GM19395 (cell line): ENCODE measurements around the gene COBL.

ENCODE experiments used
- ATAC-seq: cut with Tn5 transposase; IDR thresholded peaks from one replicate; pipeline ENCODE4 v1.9.1; 2021; ENCODE audit warnings: mild to moderate bottlenecking, moderate library complexity; ENCODE audit not compliant: unreplicated experiment

COBL gene

GRCh38 chr7:51278797-51279196, 37.8 kb downstream of the COBL start:
- ATAC-seq: no peak

DNA sequence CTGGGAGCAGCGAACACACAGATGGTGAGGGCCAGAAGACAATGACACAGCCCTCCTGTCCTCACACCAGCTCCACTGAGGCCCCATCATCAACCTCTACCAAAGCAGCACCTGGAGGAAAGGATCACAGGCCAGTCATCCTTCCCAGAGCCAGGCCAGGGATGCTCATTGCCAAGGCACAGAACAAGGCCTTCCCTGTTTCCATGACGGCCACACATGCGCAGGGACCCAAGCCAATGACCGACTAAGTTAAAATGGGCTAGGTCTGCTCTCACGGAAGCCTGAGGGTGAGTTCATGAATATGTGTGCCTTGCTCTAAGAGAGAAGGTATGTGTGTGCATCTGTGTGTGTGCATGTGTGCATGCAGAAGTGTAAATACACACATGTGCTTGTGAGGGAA, 39.6 kb downstream of the COBL start:
- no peak for ATAC-seq

GRCh38 chr7:51276091-51276605, 40.5 kb downstream of the COBL start:
- ATAC-seq: no peak

DNA sequence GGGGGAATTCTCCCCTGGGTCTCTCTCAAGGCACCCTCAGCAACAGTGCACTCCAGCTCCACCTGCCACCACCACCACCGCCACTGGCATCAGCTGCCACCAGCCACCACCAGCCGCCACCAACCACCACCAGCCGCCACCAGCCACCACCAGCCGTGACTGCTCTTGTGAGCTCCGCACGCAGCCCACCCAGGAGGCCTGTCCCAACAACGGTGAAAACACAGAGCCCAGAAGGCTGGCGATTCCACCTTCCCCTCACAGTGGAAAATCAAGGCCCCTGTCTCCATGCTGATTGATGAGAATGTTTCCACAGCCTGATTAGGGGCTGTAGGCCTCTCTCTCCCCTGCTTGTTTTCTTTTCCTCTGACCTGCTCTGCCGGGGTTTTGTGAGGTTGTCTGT, 41.1 kb downstream of the COBL start:
- no peak for ATAC-seq

DNA sequence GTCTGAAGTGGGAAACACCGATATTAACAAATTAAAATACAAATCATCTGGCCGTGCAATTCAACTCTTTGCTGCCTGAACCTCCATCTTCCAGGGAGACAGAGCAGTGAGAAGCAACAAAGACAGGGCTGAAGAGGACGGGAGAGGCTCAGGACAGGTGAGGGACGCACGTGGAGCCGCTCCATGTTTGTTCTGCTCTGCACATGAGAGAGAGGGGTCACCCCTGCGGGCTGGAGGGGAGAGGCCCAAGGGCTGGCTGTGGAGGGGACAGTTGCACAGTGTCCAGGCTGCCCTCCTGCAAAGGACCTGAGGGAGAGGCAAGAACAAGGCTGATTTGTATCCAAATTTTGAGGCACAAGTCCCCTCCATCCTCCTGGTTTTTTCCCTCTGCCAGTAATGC, 41.7 kb downstream of the COBL start:
- ATAC-seq: no peak

DNA sequence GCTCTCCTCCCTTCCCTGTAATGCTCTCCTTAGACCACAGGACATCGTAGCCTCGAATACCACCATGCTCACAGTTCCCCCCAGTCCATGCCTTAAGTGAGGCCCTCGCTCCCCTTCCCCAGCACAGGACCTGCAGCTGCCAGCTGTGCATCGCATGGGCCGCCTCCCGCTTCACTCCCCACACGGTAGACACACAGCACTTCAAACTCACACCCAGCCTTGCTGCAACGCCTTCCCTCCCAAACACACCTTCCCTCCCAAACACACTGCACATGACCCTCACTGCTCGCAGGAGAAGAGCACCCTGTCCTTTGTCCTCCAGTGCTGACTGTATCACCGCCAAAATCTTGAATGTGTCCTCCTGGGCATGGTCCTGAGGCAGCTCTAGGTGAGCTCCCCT, 42.6 kb downstream of the COBL start:
- no peak for ATAC-seq

DNA sequence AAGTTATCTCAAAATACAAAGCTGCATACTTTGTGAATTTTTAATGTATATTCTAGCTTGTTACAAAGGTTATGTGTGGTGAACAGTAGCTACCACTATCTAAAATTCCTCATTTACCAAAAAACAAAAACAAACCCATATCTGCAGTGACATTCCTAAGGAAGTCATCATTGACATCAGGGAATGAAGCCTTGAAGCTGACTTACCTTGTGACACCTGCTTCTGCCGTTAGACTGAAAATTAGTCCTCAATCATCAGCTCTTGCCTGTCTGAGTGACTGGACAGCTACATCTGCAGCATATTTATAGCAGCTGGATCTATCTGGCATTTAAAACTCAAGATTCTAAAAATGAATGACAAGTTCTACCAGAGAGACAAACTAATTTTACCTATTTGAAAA, 43.2 kb downstream of the COBL start:
- ATAC-seq: no peak

DNA sequence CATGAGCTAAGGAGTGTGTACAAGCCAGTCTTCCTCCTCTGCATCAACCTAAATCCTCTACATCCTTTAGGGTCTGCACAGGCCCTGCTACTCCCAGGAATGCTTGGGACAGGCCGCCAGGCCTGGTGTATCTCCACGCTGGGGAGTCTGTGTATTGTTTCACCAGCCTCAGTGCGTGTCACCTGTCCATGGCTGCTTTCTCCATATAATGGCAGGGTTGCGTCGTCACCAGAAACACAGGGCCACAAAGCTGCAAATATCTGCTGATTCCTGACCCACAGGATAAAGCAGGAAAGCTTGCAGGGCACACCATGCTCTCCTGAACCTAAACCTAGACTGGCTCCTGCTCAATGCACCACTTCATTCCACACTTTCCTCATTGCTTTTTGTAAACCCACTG, 45.6 kb downstream of the COBL start:
- ATAC-seq: no peak

DNA sequence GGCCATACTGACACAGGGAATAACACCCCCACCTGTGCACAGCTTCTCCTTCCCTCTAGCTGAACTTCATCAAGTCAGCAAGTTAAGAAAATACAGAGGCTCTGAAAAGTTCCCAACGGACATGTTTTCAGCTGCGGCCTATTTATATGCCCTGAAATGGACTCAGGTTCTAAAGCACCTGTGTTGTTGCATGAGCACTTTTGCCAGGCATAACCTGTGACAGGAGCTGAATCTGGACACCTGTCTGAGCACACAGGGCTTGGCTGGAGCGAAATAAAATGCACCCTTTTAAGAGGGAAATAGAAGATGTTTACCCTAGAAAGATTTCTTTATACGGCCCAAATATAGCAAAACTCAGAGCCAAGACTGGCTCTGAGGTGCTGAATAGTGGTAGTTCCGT, 46.7 kb downstream of the COBL start:
- ATAC-seq: no peak

DNA sequence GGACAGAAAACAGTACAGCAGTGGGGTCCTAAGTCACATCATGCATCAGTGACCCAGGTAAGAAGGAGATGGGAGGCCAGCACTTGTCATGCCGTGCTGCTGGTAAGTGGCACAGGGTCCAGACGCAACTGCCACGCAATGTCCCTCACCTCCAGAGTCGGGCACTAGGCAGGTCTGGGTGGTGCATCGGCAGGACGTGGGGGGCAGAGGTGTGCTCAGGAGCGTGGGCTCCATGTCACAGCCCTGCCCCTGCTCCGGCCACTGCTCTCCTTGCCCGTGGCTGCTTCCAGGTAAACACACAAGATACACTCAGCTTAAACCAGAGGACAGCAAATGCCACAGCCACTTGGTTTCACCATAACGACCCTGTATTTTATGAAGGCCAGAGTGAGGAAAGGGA, 47.3 kb downstream of the COBL start:
- ATAC-seq: no peak

GRCh38 chr7:51268859-51269258, 47.8 kb downstream of the COBL start:
- no peak for ATAC-seq

DNA sequence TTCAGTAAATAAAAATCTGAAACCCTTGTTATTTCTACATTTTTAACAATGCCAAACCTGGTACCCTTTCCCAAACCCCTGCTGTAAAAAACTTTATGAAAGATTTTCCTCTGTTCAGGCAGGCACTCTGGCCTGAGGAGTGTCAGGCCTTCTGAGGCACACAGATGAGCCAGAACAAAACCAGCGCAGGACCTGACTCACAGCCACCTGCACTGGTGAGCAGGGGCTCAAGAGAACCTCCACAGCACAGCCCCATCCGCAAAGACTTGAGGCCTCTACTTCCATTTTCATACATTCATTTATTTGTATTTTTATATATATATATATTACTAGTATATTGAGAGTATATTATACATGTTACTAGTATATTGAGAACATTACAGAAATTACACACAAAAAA, 49.4 kb downstream of the COBL start:
- ATAC-seq: no peak

DNA sequence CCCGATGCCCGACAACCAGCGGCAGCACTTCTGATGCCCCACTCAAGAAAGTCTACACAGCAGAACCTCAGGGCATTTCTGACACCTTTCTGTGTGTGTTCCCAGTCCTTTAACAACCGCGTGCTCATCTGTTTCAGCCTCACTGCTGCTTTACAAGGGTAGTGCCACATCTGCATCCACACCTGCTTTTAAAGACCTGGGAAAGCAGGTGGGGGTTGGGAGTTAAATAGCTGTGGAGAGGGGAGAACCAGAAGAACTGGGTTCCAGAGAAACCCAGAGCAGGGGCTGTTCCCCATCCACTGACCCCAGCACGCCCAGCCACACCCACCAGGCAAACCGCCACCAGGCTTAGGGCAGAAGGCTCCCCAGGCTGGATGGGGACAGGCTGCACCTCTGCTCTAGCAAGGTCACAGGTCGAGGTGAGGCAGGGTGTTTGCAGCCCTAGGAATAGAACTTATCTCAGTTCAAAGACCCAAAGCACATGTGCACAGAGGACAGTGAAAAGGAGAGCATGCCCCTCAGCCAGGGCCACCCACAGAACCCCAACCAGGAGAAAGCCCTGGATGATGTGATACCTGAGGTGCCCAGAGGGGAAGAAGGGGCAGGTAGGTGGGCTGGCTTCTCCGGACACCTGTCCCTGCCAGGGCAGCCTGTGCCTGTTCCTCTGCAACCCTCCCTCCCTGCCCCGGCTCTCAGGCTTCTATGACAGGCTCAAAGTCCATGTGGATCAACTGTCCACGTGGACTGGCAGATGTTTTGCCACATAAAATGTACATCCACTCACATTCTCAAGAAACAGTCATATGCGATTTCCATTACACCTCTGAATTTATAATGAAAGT, 51.3 kb downstream of the COBL start:
- ATAC-seq: no peak

DNA sequence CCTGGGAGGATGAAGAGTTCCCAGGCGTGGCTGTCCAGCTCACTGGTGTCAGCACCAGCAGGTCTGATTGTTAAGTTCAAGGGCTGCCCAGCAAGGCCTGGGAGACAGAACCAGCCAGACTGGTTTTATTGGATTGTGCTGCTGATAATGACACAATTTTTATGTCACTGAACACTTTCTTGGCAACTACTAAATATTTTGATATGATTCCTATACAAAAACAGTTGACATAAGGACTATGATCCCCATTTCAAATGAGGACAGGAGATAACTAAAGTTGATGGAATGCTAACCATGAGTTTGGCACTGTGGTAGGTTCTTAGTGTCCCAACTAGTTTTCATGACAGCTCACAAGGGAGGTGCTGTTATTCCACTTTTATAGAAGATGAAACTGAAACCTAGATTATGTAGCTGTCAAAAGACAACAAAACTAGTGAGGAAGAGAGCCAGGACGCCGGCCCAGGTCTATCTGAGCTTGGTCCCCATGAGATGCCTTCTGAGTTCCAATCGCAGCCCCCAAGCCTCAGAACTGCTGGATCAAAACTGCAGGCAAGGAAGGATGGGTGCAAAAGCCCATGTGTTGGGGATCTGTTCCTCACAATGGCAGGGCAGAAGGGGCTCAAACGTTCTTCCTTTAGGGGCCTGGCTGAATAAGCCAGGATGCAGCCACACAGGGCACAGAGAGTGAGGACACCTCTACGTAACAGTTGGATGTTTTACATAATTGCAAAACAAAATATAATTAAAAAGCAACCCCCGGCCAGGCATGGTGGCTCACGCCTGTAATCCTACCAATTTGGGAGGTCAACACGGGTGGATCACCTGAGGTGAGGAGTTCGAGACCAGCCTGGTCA, 52.8 kb downstream of the COBL start:
- no peak for ATAC-seq

DNA sequence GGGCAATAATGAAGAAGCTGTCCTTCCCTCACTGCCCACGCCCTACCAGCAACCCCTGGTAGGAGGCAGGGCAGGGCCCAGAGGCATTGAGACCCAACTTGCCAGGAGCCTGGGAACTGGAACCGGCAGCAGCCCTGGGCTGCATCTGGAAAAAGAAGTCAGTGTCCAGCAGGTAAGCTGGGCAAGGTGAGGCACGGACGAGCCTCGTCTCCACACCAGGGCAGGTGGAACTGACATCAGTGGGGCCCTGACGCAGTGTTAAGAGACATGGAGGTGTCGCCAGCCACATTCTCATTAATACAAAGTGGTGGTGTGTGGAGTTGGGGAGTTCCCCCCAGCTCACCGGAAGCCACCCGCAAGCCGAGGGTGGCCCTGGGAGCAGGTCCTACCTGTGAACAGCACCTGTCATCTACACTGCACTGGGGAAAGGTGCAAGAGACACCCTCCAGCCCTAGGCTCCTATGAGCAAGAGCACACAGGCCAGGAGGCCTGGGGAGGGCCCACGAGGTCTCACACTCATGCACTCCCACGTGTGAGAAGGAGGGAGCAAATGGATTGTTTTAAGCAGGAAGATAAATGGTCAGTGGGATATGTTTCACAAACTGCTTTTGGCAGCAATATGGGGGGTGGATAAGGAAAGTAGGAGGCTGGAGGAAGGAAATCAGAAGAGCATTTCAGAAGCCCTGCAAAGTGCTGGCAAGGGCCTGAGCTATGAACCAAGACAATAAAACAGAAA, 53.6 kb downstream of the COBL start:
- no peak for ATAC-seq

DNA sequence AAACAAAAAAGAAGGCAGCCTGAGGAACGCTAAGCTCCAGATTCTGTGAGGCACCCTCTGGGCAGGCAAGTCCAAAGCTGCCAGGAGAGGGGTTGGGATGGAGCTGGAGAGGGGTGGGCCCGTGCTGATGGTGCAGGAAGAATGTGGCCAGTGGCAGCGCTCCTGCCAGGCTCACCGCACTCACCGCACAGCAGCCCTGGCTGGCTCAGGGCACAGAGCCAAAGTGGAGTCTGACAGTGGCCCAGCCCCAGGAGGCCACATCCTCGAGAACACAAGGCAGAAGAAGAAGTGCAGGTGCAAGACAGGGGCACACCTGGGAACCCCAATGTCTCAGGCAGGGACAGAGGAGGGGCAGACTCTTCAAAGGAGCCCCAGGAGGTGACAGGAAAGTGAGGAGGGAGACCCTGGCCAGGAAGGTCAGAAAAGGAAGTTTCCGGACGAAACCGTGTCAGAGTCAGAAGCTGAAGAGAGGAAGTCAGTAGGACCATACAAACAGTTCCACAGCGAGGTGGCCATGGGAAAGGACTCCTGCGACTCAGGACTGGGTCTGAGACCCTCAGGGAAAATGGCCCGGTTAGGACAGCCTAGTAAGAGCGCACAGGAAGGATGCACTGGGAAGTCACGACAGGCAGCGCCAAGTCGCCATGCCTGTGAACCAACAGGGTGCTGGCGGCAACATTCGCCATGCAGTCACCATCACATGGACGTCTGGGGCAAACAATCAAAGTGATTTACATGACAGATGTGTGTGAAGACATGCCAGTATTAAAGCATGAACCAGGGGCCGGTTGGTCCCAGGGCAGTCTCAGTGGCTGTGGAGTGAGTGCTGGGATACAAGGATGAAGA, 54.4 kb downstream of the COBL start:
- ATAC-seq: no peak

DNA sequence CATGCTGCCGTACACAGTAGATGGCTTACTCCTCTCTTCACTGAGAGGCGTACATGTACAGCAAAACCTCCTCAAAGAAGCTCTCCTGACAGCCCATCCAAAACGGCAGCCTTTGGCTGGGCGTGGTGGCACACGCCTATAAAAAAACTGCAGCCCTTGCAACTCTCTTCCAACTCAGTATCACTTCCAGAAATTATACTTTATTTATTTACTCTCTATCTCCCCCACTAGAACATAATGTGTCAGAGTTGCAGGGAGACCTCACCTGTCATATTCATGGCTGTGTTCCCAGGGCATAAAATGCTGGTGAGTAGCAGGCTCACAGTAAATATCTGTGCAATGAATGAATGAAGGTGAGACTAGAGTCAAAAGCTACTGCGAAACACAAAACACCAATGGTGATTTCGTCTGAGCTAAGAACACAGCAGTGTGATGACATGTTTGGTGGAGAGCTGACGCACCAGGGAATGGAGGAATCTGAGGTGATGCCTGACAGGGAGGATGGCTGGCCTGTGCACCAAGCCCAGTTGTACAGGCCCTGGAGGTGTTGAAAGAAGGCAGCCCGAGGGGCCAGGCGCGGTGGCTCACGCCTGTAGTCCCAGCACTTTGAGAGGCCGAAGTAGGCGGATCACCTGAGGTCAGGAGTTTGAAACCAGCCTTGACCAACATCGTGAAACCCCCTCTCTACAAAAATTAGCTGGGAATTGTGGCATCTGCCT, 55.3 kb downstream of the COBL start:
- no peak for ATAC-seq

- no peak for ATAC-seq
These were observed 56.1 kb downstream of the COBL start for GRCh38 chr7:51260516-51260915.

GRCh38 chr7:51259766-51260165, 56.8 kb downstream of the COBL start:
- ATAC-seq: no peak

DNA sequence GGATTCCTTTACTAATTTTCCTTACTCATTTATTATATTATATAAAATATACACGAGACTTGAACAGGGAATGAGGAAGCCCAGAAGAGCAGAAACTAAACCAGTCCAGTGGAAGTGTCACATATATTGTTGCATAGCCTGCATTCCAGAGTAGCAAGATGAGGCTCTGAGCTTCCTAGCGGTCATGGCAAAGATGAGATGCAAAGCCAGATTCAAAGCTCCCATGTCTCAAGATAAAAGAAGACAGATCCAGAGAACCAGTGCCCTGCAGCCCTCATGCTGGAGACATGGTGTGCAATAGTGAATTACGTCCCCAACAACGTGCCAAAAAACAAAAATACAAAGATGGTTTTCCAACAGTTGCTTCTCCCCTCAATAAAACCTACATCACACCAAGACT, 59.7 kb downstream of the COBL start:
- no peak for ATAC-seq
